Uterus (tissue), 2 donors: ENCODE measurements around the gene CSF3R.

ENCODE experiments used
- POLR2A ChIP-seq, 2 donors: fragments of 450-650 bp; IDR thresholded peaks; one replicate each; pipeline ENCODE4 v1.6.1; 2016; ENCODE audit warnings: antibody characterized with exemption in 2 of 2, mild to moderate bottlenecking in 1 of 2, moderate library complexity in 1 of 2
- TF ChIP-seq, protein P1 (sequence below), 4 experiments: fragments of 200-600 bp in 2 of 4; fragments of 450-650 bp in 2 of 4; sonication (generic) in 2 of 4; IDR thresholded peaks; one replicate each; pipeline ENCODE4 v1.5.1; 2016 to 2019; ENCODE audit warnings: antibody characterized with exemption in 4 of 4, mild to moderate bottlenecking in 2 of 4, moderate library complexity in 1 of 4

DNA sequence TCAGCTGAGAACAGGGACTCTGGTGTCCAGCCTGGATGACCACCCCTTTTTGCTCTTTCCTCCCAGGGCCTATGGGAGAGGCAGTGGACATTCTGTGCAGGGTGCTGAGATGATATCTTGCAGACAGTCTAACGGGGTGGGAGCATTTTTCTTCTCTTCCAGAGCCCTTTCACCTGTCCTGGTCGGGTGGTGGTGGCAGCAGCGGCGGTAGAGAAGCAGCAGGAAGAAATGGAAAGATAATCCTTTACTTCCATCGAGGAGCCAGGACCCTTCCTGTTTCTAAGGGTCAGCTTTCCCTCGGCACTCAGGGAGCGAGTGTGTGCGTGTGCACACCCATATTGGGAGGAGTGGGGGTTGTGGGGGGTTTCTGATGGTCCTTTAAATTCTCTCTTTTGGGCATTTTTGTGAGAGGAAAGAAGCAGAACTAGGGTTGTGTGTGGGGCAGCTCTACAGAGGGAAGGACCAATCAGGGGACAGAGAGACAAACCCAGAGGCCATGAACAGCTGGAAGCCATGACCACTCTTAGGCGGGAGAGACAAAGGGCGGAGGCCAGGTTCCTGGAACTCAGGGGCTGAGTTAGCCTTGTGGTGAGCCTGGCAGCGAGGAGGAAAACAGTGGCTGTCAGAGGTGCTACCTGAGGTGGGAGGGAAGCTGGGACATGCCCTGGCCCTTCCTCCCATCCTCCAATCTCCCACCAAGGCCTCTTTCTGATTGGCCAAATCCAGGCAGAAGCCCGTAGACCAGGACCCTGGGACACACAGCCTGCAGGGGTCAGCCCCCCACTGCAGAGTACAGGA is 31.2 kb upstream of the CSF3R start:
- TF ChIP-seq, protein P1, sequence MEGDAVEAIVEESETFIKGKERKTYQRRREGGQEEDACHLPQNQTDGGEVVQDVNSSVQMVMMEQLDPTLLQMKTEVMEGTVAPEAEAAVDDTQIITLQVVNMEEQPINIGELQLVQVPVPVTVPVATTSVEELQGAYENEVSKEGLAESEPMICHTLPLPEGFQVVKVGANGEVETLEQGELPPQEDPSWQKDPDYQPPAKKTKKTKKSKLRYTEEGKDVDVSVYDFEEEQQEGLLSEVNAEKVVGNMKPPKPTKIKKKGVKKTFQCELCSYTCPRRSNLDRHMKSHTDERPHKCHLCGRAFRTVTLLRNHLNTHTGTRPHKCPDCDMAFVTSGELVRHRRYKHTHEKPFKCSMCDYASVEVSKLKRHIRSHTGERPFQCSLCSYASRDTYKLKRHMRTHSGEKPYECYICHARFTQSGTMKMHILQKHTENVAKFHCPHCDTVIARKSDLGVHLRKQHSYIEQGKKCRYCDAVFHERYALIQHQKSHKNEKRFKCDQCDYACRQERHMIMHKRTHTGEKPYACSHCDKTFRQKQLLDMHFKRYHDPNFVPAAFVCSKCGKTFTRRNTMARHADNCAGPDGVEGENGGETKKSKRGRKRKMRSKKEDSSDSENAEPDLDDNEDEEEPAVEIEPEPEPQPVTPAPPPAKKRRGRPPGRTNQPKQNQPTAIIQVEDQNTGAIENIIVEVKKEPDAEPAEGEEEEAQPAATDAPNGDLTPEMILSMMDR (IDR thresholded peaks at IDR 0.05): no peak
- TF ChIP-seq POLR2A (IDR thresholded peaks at IDR 0.05): no peak
